HEK293 (cell line): ENCODE data around the gene DNAJB2.

Source experiments
- CTCF ChIA-PET: fragments of 350-600 bp; formaldehyde crosslinking; extraction: SDS; loops from one replicate; lab custom pipeline; 2021; ENCODE audit warnings: antibody characterized with exemption; lab: Yijun Ruan, JAX
- POLR2A ChIA-PET: fragments of 300-600 bp; formaldehyde crosslinking; extraction: SDS; loops from one replicate; lab custom pipeline; 2020; ENCODE audit warnings: antibody characterized with exemption, inconsistent platforms; lab: Yijun Ruan, JAX
- H3K27ac ChIP-seq: fragments of 200-500 bp; sonication (Bioruptor generic); 2 replicates; pipeline ENCODE4 v1.5.1; 2014; ENCODE audit warnings: low read depth, low read length, control low read depth, inconsistent platforms; ENCODE audit errors: extremely low read depth
- H3K36me3 ChIP-seq, 2 experiments: fragments of 200-500 bp in 1 of 2; sonication (Bioruptor generic) in 1 of 2; 1 replicate in 1 of 2; 2 replicates in 1 of 2; pipeline ENCODE4 v1.5.1; 2014 to 2017; ENCODE audit warnings: inconsistent platforms in 2 of 2, low read length in 2 of 2; ENCODE audit not compliant: control insufficient read depth in 2 of 2, insufficient read depth in 1 of 2
- H3K4me1 ChIP-seq: fragments of 200-500 bp; sonication (Bioruptor generic); 2 replicates; pipeline ENCODE4 v1.5.1; 2014; ENCODE audit warnings: mild to moderate bottlenecking, low read length, inconsistent platforms; ENCODE audit not compliant: control insufficient read depth, insufficient read depth
- H3K4me3 ChIP-seq: 2 replicates; pipeline ENCODE4 v1.5.1; 2011; ENCODE audit warnings: low read depth, mild to moderate bottlenecking, control low read depth, low read length, moderate library complexity
- H3K9me3 ChIP-seq: fragments of 200-500 bp; sonication (Bioruptor generic); 2 replicates; pipeline ENCODE4 v1.5.1; 2014; ENCODE audit warnings: low read depth, low read length, inconsistent platforms; ENCODE audit not compliant: control insufficient read depth, insufficient read depth
- KLF1 ChIP-seq: fragments of 450-650 bp; formaldehyde crosslinking; IDR thresholded peaks from 2 replicates; pipeline ENCODE4 v1.5.1; 2016; ENCODE audit warnings: missing biosample characterization, missing genetic modification characterization
- KLF10 ChIP-seq: fragments of 450-650 bp; IDR thresholded peaks from 2 replicates; pipeline ENCODE4 v1.5.1; 2018; ENCODE audit warnings: missing biosample characterization, mild to moderate bottlenecking, missing genetic modification characterization
- KLF8 ChIP-seq: fragments of 450-650 bp; formaldehyde crosslinking; IDR thresholded peaks from 2 replicates; pipeline ENCODE4 v1.5.1; 2016; ENCODE audit warnings: missing biosample characterization, missing genetic modification characterization
- MZF1 ChIP-seq: fragments of 450-650 bp; formaldehyde crosslinking; IDR thresholded peaks from 2 replicates; pipeline ENCODE4 v1.5.1; 2017; ENCODE audit warnings: missing biosample characterization, missing genetic modification characterization, borderline replicate concordance
- OVOL3 ChIP-seq: fragments of 450-650 bp; formaldehyde crosslinking; IDR thresholded peaks from 2 replicates; pipeline ENCODE4 v1.5.1; 2016; ENCODE audit warnings: missing biosample characterization, missing genetic modification characterization
- REPIN1 ChIP-seq: fragments of 450-650 bp; formaldehyde crosslinking; IDR thresholded peaks from 2 replicates; pipeline ENCODE4 v1.5.1; 2017; ENCODE audit warnings: missing biosample characterization, missing genetic modification characterization, low read depth
- YY2 ChIP-seq: fragments of 450-650 bp; formaldehyde crosslinking; IDR thresholded peaks from 2 replicates; pipeline ENCODE4 v1.5.1; 2016; ENCODE audit warnings: missing biosample characterization, missing genetic modification characterization
- ZBTB21 ChIP-seq: fragments of 450-650 bp; formaldehyde crosslinking; IDR thresholded peaks from 2 replicates; pipeline ENCODE4 v1.5.1; 2017; ENCODE audit warnings: missing biosample characterization, missing genetic modification characterization
- ZEB2 ChIP-seq: fragments of 450-650 bp; formaldehyde crosslinking; IDR thresholded peaks from 2 replicates; pipeline ENCODE4 v1.5.1; 2016; ENCODE audit warnings: missing biosample characterization, missing genetic modification characterization
- ZNF157 ChIP-seq: fragments of 450-650 bp; formaldehyde crosslinking; IDR thresholded peaks from 2 replicates; pipeline ENCODE4 v1.5.1; 2016; ENCODE audit warnings: missing biosample characterization, missing genetic modification characterization
- ZNF248 ChIP-seq: fragments of 450-650 bp; formaldehyde crosslinking; IDR thresholded peaks from 2 replicates; pipeline ENCODE4 v1.5.1; 2017; ENCODE audit warnings: missing biosample characterization, missing genetic modification characterization
- ZNF416 ChIP-seq: fragments of 450-650 bp; formaldehyde crosslinking; IDR thresholded peaks from 2 replicates; pipeline ENCODE4 v1.5.1; 2016; ENCODE audit warnings: missing biosample characterization, missing genetic modification characterization
- ZNF571 ChIP-seq: fragments of 450-650 bp; formaldehyde crosslinking; IDR thresholded peaks from 2 replicates; pipeline ENCODE4 v1.5.0; 2017; ENCODE audit warnings: missing biosample characterization, missing genetic modification characterization
- ZNF596 ChIP-seq: fragments of 450-650 bp; IDR thresholded peaks from 2 replicates; pipeline ENCODE4 v1.5.0; 2018; ENCODE audit warnings: missing biosample characterization, mild to moderate bottlenecking, missing genetic modification characterization, moderate library complexity
- ZNF626 ChIP-seq: fragments of 450-650 bp; sonication (Bioruptor Pico); formaldehyde crosslinking; IDR thresholded peaks from 2 replicates; pipeline ENCODE4 v1.5.1; 2018; ENCODE audit warnings: missing biosample characterization, missing genetic modification characterization, inconsistent platforms
- ZNF629 ChIP-seq: fragments of 450-650 bp; formaldehyde crosslinking; IDR thresholded peaks from 2 replicates; pipeline ENCODE4 v1.5.1; 2017; ENCODE audit warnings: missing biosample characterization, missing genetic modification characterization
- ZNF677 ChIP-seq: fragments of 450-650 bp; IDR thresholded peaks from 2 replicates; pipeline ENCODE4 v1.5.0; 2018; ENCODE audit warnings: missing biosample characterization, mild to moderate bottlenecking, missing genetic modification characterization, moderate library complexity
- ZNF776 ChIP-seq: fragments of 450-650 bp; formaldehyde crosslinking; IDR thresholded peaks from 2 replicates; pipeline ENCODE4 v1.5.0; 2017; ENCODE audit warnings: missing biosample characterization, missing genetic modification characterization, borderline replicate concordance
- TF ChIP-seq, protein P1 (sequence below): fragments of 450-650 bp; formaldehyde crosslinking; conservative IDR thresholded peaks from 2 replicates; pipeline ENCODE4 v1.5.1; 2016; ENCODE audit warnings: low read depth, missing biosample characterization, missing genetic modification characterization
- TF ChIP-seq, protein P2 (sequence below): fragments of 450-650 bp; formaldehyde crosslinking; IDR thresholded peaks from 2 replicates; pipeline ENCODE4 v1.5.1; 2016; ENCODE audit warnings: missing biosample characterization, missing genetic modification characterization
- TF ChIP-seq, protein P3 (sequence below): fragments of 450-650 bp; IDR thresholded peaks from 2 replicates; pipeline ENCODE4 v1.5.1; 2018; ENCODE audit warnings: missing biosample characterization, missing genetic modification characterization
- TF ChIP-seq, protein P4 (sequence below): fragments of 450-650 bp; formaldehyde crosslinking; IDR thresholded peaks from 2 replicates; pipeline ENCODE4 v1.5.1; 2016; ENCODE audit warnings: missing biosample characterization, missing genetic modification characterization
- TF ChIP-seq, protein P5 (sequence below): fragments of 450-650 bp; formaldehyde crosslinking; IDR thresholded peaks from 2 replicates; pipeline ENCODE4 v1.5.1; 2017; ENCODE audit warnings: missing biosample characterization, missing genetic modification characterization

DNAJB2 gene

DNA sequence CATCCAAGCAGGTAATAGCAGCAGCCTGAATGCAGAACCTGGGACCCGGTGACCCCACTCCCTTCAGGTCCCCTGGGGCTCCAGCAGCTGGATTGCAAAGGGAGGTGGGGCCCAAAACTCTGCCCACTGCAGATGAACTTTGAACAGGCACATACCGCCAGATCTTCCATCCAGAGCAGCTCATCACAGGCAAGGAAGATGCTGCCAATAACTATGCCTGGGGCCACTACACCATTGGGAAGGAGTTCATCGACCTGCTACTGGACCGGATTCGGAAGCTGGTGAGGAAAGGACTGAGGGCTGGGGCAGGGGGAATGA is 9.2 kb upstream of the DNAJB2 start (continued):
- TF ChIP-seq, protein P1, sequence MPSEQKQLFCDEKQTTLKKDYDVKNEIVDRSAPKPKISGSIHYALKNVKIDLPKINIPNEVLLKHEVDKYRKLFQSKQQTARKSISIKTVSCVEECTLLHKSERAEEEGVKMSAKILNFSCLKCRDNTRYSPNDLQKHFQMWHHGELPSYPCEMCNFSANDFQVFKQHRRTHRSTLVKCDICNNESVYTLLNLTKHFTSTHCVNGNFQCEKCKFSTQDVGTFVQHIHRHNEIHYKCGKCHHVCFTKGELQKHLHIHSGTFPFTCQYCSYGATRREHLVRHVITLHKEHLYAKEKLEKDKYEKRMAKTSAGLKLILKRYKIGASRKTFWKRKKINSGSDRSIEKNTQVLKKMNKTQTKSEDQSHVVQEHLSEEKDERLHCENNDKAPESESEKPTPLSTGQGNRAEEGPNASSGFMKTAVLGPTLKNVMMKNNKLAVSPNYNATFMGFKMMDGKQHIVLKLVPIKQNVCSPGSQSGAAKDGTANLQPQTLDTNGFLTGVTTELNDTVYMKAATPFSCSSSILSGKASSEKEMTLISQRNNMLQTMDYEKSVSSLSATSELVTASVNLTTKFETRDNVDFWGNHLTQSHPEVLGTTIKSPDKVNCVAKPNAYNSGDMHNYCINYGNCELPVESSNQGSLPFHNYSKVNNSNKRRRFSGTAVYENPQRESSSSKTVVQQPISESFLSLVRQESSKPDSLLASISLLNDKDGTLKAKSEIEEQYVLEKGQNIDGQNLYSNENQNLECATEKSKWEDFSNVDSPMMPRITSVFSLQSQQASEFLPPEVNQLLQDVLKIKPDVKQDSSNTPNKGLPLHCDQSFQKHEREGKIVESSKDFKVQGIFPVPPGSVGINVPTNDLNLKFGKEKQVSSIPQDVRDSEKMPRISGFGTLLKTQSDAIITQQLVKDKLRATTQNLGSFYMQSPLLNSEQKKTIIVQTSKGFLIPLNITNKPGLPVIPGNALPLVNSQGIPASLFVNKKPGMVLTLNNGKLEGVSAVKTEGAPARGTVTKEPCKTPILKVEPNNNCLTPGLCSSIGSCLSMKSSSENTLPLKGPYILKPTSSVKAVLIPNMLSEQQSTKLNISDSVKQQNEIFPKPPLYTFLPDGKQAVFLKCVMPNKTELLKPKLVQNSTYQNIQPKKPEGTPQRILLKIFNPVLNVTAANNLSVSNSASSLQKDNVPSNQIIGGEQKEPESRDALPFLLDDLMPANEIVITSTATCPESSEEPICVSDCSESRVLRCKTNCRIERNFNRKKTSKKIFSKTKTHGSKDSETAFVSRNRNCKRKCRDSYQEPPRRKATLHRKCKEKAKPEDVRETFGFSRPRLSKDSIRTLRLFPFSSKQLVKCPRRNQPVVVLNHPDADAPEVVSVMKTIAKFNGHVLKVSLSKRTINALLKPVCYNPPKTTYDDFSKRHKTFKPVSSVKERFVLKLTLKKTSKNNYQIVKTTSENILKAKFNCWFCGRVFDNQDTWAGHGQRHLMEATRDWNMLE (tag by site-specific recombination): no peak
- TF ChIP-seq ZNF629 (no peak), ZNF416 (tag by site-specific recombination) (no peak), KLF1 (tag by site-specific recombination) (no peak), OVOL3 (no peak)
- TF ChIP-seq, protein P2, sequence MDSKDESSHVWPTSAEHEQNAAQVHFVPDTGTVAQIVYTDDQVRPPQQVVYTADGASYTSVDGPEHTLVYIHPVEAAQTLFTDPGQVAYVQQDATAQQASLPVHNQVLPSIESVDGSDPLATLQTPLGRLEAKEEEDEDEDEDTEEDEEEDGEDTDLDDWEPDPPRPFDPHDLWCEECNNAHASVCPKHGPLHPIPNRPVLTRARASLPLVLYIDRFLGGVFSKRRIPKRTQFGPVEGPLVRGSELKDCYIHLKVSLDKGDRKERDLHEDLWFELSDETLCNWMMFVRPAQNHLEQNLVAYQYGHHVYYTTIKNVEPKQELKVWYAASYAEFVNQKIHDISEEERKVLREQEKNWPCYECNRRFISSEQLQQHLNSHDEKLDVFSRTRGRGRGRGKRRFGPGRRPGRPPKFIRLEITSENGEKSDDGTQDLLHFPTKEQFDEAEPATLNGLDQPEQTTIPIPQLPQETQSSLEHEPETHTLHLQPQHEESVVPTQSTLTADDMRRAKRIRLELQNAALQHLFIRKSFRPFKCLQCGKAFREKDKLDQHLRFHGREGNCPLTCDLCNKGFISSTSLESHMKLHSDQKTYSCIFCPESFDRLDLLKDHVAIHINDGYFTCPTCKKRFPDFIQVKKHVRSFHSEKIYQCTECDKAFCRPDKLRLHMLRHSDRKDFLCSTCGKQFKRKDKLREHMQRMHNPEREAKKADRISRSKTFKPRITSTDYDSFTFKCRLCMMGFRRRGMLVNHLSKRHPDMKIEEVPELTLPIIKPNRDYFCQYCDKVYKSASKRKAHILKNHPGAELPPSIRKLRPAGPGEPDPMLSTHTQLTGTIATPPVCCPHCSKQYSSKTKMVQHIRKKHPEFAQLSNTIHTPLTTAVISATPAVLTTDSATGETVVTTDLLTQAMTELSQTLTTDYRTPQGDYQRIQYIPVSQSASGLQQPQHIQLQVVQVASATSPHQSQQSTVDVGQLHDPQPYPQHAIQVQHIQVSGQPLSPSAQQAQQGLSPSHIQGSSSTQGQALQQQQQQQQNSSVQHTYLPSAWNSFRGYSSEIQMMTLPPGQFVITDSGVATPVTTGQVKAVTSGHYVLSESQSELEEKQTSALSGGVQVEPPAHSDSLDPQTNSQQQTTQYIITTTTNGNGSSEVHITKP (tag by site-specific recombination): no peak

DNA sequence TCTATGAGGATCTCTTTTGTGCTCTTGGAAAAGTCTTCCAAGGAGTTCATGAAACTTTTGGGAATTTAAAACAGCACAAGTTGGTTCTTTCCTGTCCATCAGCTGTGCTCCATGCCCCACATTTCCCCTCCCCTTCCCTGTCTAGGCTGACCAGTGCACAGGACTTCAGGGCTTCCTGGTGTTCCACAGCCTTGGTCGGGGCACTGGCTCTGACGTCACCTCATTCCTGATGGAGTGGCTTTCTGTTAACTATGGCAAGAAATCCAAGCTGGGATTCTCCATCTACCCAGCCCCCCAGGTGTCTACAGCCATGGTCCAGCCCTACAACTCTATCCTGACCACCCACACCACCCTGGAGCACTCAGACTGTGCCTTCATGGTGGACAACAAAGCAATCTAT is 8.1 kb upstream of the DNAJB2 start:
- Histone ChIP-seq H3K4me3 (no peak overlapping the region), H3K4me1 (no peaks in the 10 kb centered on the region), H3K9me3 (no peaks in the 10 kb centered on the region), H3K27ac (no peak overlapping the region), H3K36me3 (no peaks in the 10 kb centered on the region)
- CTCF ChIA-PET: interaction anchor here (1.3 to 1.4 kb wide), 2 partner anchors 24 to 27 kb away, joined by 4 to 7 read pairs; no protein-coding TSS in a partner anchor
- TF ChIP-seq ZNF596 (tag by site-specific recombination) (no peak), YY2 (tag by site-specific recombination) (no peak), ZNF677 (tag by site-specific recombination) (no peak), ZEB2 (tag by site-specific recombination) (no peak), KLF8 (tag by site-specific recombination) (no peak), KLF10 (tag by site-specific recombination) (no peak), ZNF416 (tag by site-specific recombination) (no peak), ZNF248 (tag by site-specific recombination) (no peak), ZNF776 (tag by site-specific recombination) (no peak), ZNF571 (tag by site-specific recombination) (no peak), ZNF157 (tag by site-specific recombination) (no peak), MZF1 (no peak), REPIN1 (tag by site-specific recombination) (no peak), ZBTB21 (no peak), ZNF626 (tag by site-specific recombination) (no peak)
- TF ChIP-seq, protein P3, sequence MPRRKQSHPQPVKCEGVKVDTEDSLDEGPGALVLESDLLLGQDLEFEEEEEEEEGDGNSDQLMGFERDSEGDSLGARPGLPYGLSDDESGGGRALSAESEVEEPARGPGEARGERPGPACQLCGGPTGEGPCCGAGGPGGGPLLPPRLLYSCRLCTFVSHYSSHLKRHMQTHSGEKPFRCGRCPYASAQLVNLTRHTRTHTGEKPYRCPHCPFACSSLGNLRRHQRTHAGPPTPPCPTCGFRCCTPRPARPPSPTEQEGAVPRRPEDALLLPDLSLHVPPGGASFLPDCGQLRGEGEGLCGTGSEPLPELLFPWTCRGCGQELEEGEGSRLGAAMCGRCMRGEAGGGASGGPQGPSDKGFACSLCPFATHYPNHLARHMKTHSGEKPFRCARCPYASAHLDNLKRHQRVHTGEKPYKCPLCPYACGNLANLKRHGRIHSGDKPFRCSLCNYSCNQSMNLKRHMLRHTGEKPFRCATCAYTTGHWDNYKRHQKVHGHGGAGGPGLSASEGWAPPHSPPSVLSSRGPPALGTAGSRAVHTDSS (tag by site-specific recombination): no peak
- TF ChIP-seq, protein P4, sequence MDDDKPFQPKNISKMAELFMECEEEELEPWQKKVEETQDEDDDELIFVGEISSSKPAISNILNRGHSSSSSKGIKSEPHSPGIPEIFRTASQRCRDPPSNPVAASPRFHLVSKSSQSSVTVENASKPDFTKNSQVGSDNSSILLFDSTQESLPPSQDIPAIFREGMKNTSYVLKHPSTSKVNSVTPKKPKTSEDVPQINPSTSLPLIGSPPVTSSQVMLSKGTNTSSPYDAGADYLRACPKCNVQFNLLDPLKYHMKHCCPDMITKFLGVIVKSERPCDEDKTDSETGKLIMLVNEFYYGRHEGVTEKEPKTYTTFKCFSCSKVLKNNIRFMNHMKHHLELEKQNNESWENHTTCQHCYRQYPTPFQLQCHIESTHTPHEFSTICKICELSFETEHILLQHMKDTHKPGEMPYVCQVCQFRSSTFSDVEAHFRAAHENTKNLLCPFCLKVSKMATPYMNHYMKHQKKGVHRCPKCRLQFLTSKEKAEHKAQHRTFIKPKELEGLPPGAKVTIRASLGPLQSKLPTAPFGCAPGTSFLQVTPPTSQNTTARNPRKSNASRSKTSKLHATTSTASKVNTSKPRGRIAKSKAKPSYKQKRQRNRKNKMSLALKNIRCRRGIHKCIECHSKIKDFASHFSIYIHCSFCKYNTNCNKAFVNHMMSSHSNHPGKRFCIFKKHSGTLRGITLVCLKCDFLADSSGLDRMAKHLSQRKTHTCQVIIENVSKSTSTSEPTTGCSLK: no peak
- TF ChIP-seq, protein P5, sequence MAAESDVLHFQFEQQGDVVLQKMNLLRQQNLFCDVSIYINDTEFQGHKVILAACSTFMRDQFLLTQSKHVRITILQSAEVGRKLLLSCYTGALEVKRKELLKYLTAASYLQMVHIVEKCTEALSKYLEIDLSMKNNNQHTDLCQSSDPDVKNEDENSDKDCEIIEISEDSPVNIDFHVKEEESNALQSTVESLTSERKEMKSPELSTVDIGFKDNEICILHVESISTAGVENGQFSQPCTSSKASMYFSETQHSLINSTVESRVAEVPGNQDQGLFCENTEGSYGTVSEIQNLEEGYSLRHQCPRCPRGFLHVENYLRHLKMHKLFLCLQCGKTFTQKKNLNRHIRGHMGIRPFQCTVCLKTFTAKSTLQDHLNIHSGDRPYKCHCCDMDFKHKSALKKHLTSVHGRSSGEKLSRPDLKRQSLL (tag by site-specific recombination): no peak
- POLR2A ChIA-PET: no interaction called here
